Measurements from ENCODE around the gene ODF2L. TPM values are rescaled to one million over a fixed set of nuclear protein-coding genes. Genes with fewer than 3 reads are reported as not detected.

ODF2L gene
- total RNA-seq, 1 donor from 2014 or later, result 21.8 TPM

DNA sequence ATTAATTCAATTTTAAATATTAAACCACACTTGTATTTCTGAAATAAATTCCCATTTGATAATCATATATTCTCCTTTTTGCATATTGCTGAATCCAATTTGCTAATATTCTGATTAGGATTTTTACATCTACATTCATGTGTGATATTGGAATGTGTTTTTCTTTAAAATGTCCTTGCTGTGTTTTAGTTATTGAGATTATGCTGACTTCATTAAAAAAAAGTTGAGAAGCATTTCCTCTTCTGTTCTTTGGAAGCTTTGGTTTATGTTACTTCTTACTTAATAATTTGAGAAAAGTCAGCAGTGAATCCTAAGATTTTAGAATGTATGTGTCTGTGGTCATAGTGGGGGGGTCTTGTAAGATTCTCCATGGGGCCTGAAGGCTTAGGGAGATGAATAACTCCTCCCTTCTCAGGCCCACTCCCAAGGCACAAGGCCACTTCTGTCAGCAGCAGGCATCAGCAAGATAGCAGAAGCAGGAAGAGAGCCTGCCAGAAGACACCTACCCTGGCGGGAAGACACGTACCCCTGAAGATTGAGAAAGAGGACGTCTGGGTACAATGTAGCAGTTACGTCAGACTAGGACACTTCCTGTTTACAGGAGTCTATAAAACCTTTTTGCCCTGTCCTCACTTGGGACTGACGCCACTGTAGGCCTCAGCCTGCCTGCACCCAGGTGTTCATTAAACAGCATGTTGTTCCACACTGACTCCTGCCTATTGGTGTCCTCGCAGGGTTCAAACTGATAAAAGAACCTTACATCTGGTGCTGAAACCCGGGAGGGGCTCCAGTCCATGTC, 56.9 kb downstream of the ODF2L start:
- intact Hi-C loops (cut with micrococcal nuclease), result no loop called here
- Mint-ChIP-seq H3K9me3 (no peaks in the 10 kb centered on the region), H3K27ac (no peak overlapping the region), H3K4me3 (ENCODE audit: low read depth) (no peak overlapping the region), H3K36me3 (ENCODE audit: low read depth) (no peaks in the 10 kb centered on the region), H3K27me3 (ENCODE audit: low read depth) (no peaks in the 10 kb centered on the region), H3K4me1 (ENCODE audit: low read depth) (no peaks in the 10 kb centered on the region)
- DNase-seq (ENCODE audit: low spot score), result no peak

DNA sequence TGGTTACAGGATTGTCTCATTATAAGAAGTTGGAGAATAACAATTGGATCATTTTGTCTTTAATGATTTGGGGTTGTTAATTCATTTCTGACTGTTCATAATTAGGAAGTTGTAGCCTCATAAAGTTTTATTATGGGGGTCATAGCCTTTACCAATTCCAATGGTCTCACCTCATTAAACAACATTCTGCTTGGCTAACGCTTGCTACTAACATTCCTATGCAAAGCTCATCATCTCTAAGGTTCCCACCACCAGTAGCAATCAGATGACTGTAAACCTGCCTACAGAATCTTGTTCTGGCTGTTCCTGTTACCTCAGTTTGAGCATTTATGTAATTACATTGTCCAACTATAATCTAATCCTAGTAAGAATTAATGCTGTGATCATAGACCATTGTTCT, 60.2 kb downstream of the ODF2L start:
- no peak for DNase-seq (ENCODE audit: low spot score)
- H3K36me3 Mint-ChIP-seq (ENCODE audit: low read depth), result no peaks in the 10 kb centered on the region
- no peaks in the 10 kb centered on the region for H3K4me1 Mint-ChIP-seq (ENCODE audit: low read depth)
- H3K9me3 Mint-ChIP-seq, result no peaks in the 10 kb centered on the region
- H3K4me3 Mint-ChIP-seq (ENCODE audit: low read depth), result no peak overlapping the region
- no peak overlapping the region for H3K27ac Mint-ChIP-seq
- H3K27me3 Mint-ChIP-seq (ENCODE audit: low read depth), result no peaks in the 10 kb centered on the region
- intact Hi-C loops (cut with micrococcal nuclease), result no loop called here

DNA sequence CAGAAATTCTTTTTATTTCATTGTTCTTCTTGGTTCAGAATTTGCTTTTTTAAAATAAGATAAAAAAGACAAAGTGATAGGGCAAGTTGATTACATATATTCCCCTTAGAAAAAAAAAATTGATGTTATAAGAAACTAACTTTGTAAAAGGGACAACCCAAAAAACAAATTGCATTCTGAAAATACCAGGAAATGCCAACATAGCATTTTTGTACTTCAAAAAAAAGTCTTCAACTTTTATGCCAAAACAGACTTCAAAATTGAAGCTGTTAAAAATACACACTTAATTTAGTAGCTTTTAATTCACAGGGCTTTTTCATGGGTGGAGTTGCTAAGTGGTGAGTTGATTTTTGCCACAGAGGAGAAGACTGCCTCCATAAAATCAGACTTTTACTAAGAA, 70.9 kb downstream of the ODF2L start:
- no peak overlapping the region for H3K27ac Mint-ChIP-seq
- no peaks in the 10 kb centered on the region for H3K9me3 Mint-ChIP-seq
- no peaks in the 10 kb centered on the region for H3K4me1 Mint-ChIP-seq (ENCODE audit: low read depth)
- no peak overlapping the region for H3K4me3 Mint-ChIP-seq (ENCODE audit: low read depth)
- intact Hi-C loops (cut with micrococcal nuclease), result no loop called here
- no peaks in the 10 kb centered on the region for H3K27me3 Mint-ChIP-seq (ENCODE audit: low read depth)
- no peak for DNase-seq (ENCODE audit: low spot score)
- no peaks in the 10 kb centered on the region for H3K36me3 Mint-ChIP-seq (ENCODE audit: low read depth)

DNA sequence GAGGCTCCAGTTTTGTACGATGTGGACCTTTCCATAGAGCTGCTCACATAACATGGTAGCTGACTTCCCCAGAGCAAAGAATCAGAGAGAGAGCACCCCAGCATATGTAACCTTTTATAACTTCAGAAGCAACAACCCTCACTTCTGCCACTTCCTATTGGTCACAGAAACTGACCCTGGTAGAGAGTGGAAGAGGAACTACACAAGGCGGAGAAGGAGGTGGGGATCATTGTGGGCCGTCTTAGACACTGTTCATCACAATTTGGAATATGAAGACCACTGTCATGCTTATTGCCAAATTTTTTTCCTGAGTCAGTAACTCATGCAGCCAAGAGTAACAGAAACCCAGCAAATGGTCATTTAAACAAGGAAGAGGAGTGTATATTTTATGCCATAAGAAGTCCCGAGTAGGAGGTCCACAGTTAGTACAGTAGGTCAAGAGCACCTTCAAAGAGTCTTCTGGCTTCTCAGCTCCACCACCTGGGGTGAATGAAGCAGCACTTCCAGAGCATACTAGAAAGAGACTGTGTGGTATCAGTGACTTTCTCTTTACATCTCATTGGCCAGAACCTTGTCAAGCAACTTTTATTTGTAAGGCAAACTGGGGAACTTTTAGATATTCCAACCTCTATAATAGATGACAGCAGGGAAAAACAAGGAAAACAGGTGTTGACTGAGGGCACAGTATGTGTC, 71.8 kb downstream of the ODF2L start:
- Mint-ChIP-seq H3K27ac (no peak overlapping the region), H3K4me1 (ENCODE audit: low read depth) (no peaks in the 10 kb centered on the region), H3K4me3 (ENCODE audit: low read depth) (no peak overlapping the region), H3K36me3 (ENCODE audit: low read depth) (no peaks in the 10 kb centered on the region), H3K9me3 (no peaks in the 10 kb centered on the region), H3K27me3 (ENCODE audit: low read depth) (no peaks in the 10 kb centered on the region)
- intact Hi-C loops (cut with micrococcal nuclease), result no loop called here
- no peak for DNase-seq (ENCODE audit: low spot score)

DNA sequence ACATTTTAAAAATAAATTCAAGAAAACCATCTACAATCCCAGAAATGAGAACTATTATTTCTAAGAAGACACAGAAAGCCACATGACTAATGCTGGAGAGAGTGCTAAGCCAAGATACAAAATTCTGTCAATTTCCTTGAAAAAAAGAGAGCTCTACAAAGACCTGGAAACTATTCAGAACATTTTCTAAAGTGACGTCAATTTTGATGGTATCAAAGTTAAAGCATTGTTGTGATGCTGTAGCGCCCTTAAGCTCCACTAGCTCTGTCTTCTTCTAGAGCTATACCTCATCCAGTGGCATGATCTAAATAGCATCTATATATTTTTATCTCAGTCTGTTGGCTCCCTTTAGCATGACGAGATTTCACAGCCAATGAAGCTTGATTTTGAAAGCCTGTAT, 73.9 kb downstream of the ODF2L start:
- intact Hi-C loops (cut with micrococcal nuclease), result no loop called here
- Mint-ChIP-seq H3K9me3 (no peaks in the 10 kb centered on the region), H3K4me3 (ENCODE audit: low read depth) (no peak overlapping the region), H3K4me1 (ENCODE audit: low read depth) (no peaks in the 10 kb centered on the region), H3K27ac (no peak overlapping the region), H3K27me3 (ENCODE audit: low read depth) (no peaks in the 10 kb centered on the region), H3K36me3 (ENCODE audit: low read depth) (no peaks in the 10 kb centered on the region)
- DNase-seq (ENCODE audit: low spot score), result no peak

DNA sequence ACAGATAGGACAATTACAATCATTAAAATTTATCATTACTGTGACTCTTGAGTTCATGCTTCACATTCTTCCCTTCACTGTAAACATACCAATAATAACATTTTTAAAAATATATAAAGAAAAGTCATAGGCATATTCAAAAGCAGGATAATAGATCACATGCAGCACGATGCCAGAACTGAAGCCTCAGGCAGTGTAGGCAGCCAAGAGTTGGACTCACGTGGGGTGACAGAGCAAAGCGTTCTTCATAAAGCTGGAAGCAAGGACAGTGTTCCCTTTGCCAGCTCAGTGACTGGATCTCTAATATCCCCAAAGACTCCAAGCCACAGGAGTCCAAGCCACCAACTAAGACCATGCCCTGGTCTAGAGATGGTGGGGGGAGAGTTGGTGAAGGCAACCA, 77.7 kb downstream of the ODF2L start:
- no peaks in the 10 kb centered on the region for H3K4me1 Mint-ChIP-seq (ENCODE audit: low read depth)
- H3K4me3 Mint-ChIP-seq (ENCODE audit: low read depth), result no peak overlapping the region
- H3K27ac Mint-ChIP-seq, result no peak overlapping the region
- intact Hi-C loops (cut with micrococcal nuclease), result no loop called here
- H3K9me3 Mint-ChIP-seq, result no peaks in the 10 kb centered on the region
- H3K27me3 Mint-ChIP-seq (ENCODE audit: low read depth), result peaks cover 2% of the 10 kb centered on the region
- no peaks in the 10 kb centered on the region for H3K36me3 Mint-ChIP-seq (ENCODE audit: low read depth)
- no peak for DNase-seq (ENCODE audit: low spot score)

DNA sequence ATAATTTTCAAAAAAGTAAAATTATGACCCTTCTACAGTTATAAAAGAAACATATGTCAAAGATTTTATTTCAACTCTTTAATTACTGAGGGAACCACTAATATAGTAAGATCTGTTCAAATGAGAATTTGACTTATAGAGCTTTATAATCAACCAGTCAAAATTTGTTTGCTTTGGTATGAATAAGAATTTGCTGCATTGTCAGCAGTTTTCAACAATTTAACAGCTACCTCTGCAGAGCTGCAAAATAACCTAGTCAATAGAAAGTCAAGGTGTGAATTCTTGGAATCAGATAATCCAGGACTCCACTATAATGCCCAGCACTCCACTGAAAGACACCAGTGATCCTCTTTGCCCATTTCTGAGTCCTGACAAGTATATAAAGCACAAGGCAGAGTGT, 78.2 kb downstream of the ODF2L start:
- peaks cover 2% of the 10 kb centered on the region for H3K27me3 Mint-ChIP-seq (ENCODE audit: low read depth)
- H3K9me3 Mint-ChIP-seq, result no peaks in the 10 kb centered on the region
- intact Hi-C loops (cut with micrococcal nuclease), result no loop called here
- H3K4me3 Mint-ChIP-seq (ENCODE audit: low read depth), result no peak overlapping the region
- H3K4me1 Mint-ChIP-seq (ENCODE audit: low read depth), result no peaks in the 10 kb centered on the region
- no peak for DNase-seq (ENCODE audit: low spot score)
- no peaks in the 10 kb centered on the region for H3K36me3 Mint-ChIP-seq (ENCODE audit: low read depth)
- H3K27ac Mint-ChIP-seq, result no peak overlapping the region

DNA sequence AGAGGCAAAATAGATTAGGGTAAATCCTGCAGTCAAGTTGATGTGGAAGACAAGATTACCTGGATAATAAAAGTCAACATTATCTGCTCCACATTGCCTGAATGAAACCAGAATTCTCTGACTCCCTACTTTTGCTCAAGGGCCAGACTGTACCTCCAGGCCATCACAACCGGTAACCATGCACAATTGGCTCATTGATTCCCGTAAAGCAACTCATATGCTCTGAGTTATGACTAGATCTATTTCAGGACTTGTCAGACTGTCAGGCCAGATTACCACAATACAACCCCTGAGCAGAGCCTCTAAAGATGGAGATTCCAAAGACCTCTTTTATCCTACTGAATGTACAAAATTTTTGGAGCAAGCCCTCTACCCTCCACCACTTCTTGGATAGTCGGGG, 90.4 kb downstream of the ODF2L start:
- Mint-ChIP-seq H3K36me3 (ENCODE audit: low read depth) (no peaks in the 10 kb centered on the region), H3K4me1 (ENCODE audit: low read depth) (no peaks in the 10 kb centered on the region), H3K9me3 (no peaks in the 10 kb centered on the region), H3K27me3 (ENCODE audit: low read depth) (no peaks in the 10 kb centered on the region), H3K27ac (no peak overlapping the region), H3K4me3 (ENCODE audit: low read depth) (no peak overlapping the region)
- intact Hi-C loops (cut with micrococcal nuclease), result no loop called here
- no peak for DNase-seq (ENCODE audit: low spot score)

DNA sequence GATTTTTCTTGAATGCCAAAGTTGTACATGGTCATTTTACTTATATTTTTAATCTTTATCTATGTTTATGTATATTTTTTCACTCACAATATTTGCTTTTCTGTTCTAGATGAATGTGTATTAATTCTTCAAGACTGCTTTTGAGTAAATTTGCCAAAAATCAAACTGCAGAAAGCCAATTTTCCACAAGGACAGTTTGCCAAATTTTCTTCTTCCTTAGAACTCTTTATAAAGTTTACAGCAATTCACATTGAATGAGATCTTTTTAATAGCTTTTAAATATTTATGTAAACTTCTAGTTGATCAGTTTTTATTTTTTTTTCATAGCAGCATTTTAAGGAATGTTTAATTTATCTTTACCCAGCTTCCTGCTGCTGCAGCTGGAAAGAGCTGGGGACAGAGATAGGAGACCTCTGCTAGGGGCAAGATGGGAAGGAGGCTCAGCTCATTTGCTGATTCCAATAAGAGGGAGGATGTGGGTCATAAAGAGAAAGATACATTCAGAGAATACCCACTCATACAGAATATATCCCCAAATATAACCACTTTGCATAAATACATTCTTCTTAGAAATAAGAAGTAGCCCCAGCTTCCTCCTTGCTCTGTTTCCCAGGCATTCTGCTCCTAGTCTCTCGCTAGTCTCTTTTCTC, 93.0 kb downstream of the ODF2L start:
- DNase-seq (ENCODE audit: low spot score), result no peak
- no peaks in the 10 kb centered on the region for H3K4me1 Mint-ChIP-seq (ENCODE audit: low read depth)
- H3K9me3 Mint-ChIP-seq, result no peaks in the 10 kb centered on the region
- no peaks in the 10 kb centered on the region for H3K27me3 Mint-ChIP-seq (ENCODE audit: low read depth)
- H3K36me3 Mint-ChIP-seq (ENCODE audit: low read depth), result no peaks in the 10 kb centered on the region
- H3K4me3 Mint-ChIP-seq (ENCODE audit: low read depth), result no peak overlapping the region
- no peak overlapping the region for H3K27ac Mint-ChIP-seq
- intact Hi-C loops (cut with micrococcal nuclease), result no loop called here

Other genes with a start within 250 kb of the ODF2L start
- not detected in 2 replicates for gene COL24A1, start 239.6 kb downstream of the ODF2L start, total RNA-seq
- gene CLCA2, start 27.8 kb upstream of the ODF2L start, total RNA-seq, result not detected in 2 replicates
- gene CLCA1, start 72.6 kb upstream of the ODF2L start, total RNA-seq, result not detected in 2 replicates
- gene CLCA4, start 150.8 kb upstream of the ODF2L start, total RNA-seq, result not detected in 2 replicates

Data from activated T-helper 2 cell treated with anti-CD3 and anti-CD28 coated beads, Interferon-gamma antibody, Interleukin-2, Interleukin-4, amounts not matched to agents 10 μg/mL and 5 μg/mL and 100 μg/mL, durations not matched to agents 14 hours and 24 hours and 36 hours (primary cell).